Large intestine (tissue), 3 donors: ENCODE results near the gene CCDC102A. TPM values are rescaled to one million over a fixed set of nuclear protein-coding genes. Genes with fewer than 3 reads are reported as not detected.

Source experiments
- DNase-seq, 2 donors: peaks; one replicate each; pipeline versions ENCODE4 v3.0.0 to v3.0.0-alpha.2; 2013
- H3K27ac ChIP-seq: one replicate; pipeline ENCODE4 v1.5.1; 2013; ENCODE audit warnings: low read length
- H3K27me3 ChIP-seq: 2 replicates; pipeline ENCODE4 v1.6.1; 2013; ENCODE audit warnings: low read length; ENCODE audit not compliant: control insufficient read depth, insufficient read depth
- H3K36me3 ChIP-seq: 2 replicates; pipeline ENCODE4 v1.6.1; 2013; ENCODE audit warnings: low read length; ENCODE audit not compliant: control insufficient read depth, insufficient read depth
- H3K4me1 ChIP-seq: one replicate; pipeline ENCODE4 v1.6.1; 2013; ENCODE audit warnings: low read length; ENCODE audit not compliant: control insufficient read depth, insufficient read depth
- H3K4me3 ChIP-seq: one replicate; pipeline ENCODE4 v1.5.1; 2013; ENCODE audit warnings: low read length
- H3K9me3 ChIP-seq: one replicate; pipeline ENCODE4 v1.6.1; 2013; ENCODE audit warnings: mild to moderate bottlenecking, low read depth, low read length, moderate library complexity; ENCODE audit not compliant: control insufficient read depth
- WGBS: methylation state at CpG from one replicate; pipeline ENCODE4 v1.1.5; 2013; ENCODE audit warnings: low lambda C conversion rate; ENCODE audit not compliant: insufficient coverage; 5-methylcytosine and 5-hydroxymethylcytosine counted together
- polyA plus RNA-seq: library from polyadenylated mRNA; unstranded; fragments of 120-200 nt; gene quantifications from one replicate; pipeline ENCODE4 v1.2.1, GENCODE V29; 2013

CCDC102A gene
- polyA plus RNA-seq, 1 donor: 5.6 TPM

- no CpG with 5 or more reads among the region's 8 CpGs for WGBS
- Histone ChIP-seq H3K27me3 (no peaks in the 10 kb centered on the region), H3K27ac (no peak overlapping the region)
Measured at GRCh38 chr16:57537194-57537505, 779 bp upstream of the CCDC102A start.

GRCh38 chr16:57535680-57536305 is 578 bp downstream of the CCDC102A start:
- Histone ChIP-seq H3K27me3 (no peaks in the 10 kb centered on the region), H3K4me1 (no peaks in the 10 kb centered on the region), H3K4me3 (peak overlapping the region; percentile 69), H3K36me3 (peaks cover 2% of the 10 kb centered on the region), H3K9me3 (no peaks in the 10 kb centered on the region), H3K27ac (peak overlapping the region; percentile 15)
- peak; percentile 88 for DNase-seq
- WGBS: no CpG with 5 or more reads among the region's 50 CpGs

More at GRCh38 chr16:57537194-57537505, 779 bp upstream of the CCDC102A start:
- Histone ChIP-seq H3K9me3 (no peaks in the 10 kb centered on the region), H3K36me3 (peaks cover 2% of the 10 kb centered on the region), H3K4me3 (peak overlapping the region; percentile 46), H3K4me1 (no peaks in the 10 kb centered on the region)
- DNase-seq: no peak

- H3K27ac ChIP-seq: no peak overlapping the region
Measured at GRCh38 chr16:57534881-57535658, 1.3 kb downstream of the CCDC102A start.

DNA sequence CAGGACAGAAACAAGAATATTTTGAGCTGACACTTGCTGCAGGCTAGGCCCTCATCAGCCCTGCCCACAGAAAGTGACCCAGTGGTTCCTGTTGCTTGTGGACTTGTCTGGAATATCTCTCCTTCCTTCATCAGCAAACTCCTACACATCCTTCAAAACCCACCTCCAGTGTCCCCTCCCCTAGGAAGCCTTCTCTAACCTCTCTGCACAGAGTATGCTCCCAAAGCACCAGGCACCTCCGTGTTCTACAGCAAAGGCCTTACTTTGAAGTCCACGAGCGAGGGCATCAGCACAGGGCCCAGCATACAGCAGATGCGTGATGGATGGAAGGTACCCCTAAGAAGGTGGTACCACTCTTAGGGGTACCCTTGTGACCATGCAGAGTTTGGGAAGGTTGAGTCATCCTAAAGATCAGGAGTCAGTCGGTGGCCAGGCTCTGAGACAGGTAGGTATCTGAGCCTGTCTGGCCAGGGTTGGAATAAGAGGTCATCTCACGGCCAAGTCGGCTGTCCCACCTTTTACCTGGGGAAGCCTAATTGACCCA is 2.0 kb downstream of the CCDC102A start:
- H3K4me1 ChIP-seq: peaks cover 6% of the 10 kb centered on the region
- H3K27me3 ChIP-seq: no peaks in the 10 kb centered on the region
- WGBS: no CpG with 5 or more reads among the region's 7 CpGs
- H3K27ac ChIP-seq: no peak overlapping the region
- H3K4me3 ChIP-seq: no peak overlapping the region
- peaks cover 2% of the 10 kb centered on the region for H3K36me3 ChIP-seq
- no peaks in the 10 kb centered on the region for H3K9me3 ChIP-seq
- DNase-seq: no peak

More at GRCh38 chr16:57534881-57535658, 1.3 kb downstream of the CCDC102A start:
- Histone ChIP-seq H3K36me3 (peaks cover 2% of the 10 kb centered on the region), H3K4me3 (peak overlapping the region; percentile 69), H3K9me3 (no peaks in the 10 kb centered on the region), H3K4me1 (peaks cover 4% of the 10 kb centered on the region), H3K27me3 (no peaks in the 10 kb centered on the region)
- no CpG with 5 or more reads among the region's 13 CpGs for whole genome bisulfite sequencing
- DNase-seq: no peak

GRCh38 chr16:57533431-57534336 is 2.7 kb downstream of the CCDC102A start:
- no peak for DNase-seq
- Histone ChIP-seq H3K4me1 (peaks cover 10% of the 10 kb centered on the region), H3K4me3 (no peak overlapping the region), H3K9me3 (no peaks in the 10 kb centered on the region), H3K27me3 (no peaks in the 10 kb centered on the region), H3K27ac (no peak overlapping the region), H3K36me3 (peaks cover 2% of the 10 kb centered on the region)
- WGBS: no CpG with 5 or more reads among the region's 19 CpGs

GRCh38 chr16:57532266-57532625 is 4.1 kb downstream of the CCDC102A start:
- Histone ChIP-seq H3K27ac (no peak overlapping the region), H3K4me1 (peaks cover 16% of the 10 kb centered on the region), H3K36me3 (peaks cover 2% of the 10 kb centered on the region), H3K4me3 (no peak overlapping the region), H3K27me3 (no peaks in the 10 kb centered on the region), H3K9me3 (no peaks in the 10 kb centered on the region)
- no CpG with 5 or more reads among the region's 7 CpGs for WGBS
- no peak for DNase-seq

DNA sequence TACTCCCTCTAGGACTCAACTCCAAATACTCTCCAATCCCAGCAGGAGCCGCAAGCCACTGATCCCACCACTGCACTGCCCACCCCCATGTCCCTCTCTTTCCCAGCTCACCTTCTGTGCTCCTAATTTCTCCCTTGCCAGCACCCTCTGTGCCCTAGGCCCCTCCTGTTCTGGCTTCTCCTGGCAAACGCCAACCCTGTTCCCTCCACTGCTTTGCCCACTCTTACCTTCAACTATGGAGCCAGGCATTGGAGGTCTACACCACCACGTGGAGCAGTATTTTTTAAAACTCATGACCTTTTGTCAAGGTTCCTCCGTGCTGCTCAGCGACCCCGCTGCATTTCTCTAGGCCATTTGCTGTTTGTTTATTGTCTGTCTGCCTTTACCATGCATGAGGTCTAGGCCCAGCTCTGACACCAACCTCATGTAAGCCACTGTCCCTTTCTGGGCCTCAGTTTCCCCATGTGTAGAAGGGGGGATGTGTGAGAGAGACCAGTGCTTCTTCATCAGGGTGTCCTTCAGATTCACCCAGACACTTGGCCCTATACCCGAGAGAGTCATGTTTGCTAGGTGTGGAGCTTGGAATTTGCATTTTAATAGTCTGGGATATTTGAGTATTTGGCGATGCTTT is 4.6 kb downstream of the CCDC102A start:
- Histone ChIP-seq H3K4me1 (peaks cover 16% of the 10 kb centered on the region), H3K36me3 (peaks cover 2% of the 10 kb centered on the region), H3K4me3 (no peak overlapping the region), H3K27ac (no peak overlapping the region), H3K27me3 (no peaks in the 10 kb centered on the region), H3K9me3 (no peaks in the 10 kb centered on the region)
- DNase-seq: no peak
- WGBS: 93% methylated on average over 3 of the region's 8 CpGs

DNA sequence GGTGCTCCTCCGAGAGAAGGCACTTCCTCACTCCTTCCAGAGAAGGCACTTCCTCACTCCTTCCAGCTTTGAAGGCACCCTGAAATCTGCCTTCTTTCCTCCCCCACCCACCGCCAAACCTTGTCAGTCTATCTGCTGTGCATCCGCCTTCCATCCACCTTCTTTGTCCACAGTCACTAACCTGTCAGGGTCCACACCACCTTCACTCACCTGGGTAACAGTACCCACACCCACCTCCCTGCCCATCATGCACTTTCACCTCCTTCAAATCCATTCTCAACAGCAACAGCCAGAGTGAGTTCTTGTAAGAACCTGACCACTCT is 5.2 kb downstream of the CCDC102A start:
- DNase-seq: no peak
- WGBS: 100% methylated on average over 1 of the region's 3 CpGs
- peaks cover 2% of the 10 kb centered on the region for H3K36me3 ChIP-seq
- no peaks in the 10 kb centered on the region for H3K27me3 ChIP-seq
- no peaks in the 10 kb centered on the region for H3K9me3 ChIP-seq
- H3K4me1 ChIP-seq: peaks cover 16% of the 10 kb centered on the region
- H3K4me3 ChIP-seq: no peak overlapping the region
- H3K27ac ChIP-seq: no peak overlapping the region

GRCh38 chr16:57530522-57531252 is 5.7 kb downstream of the CCDC102A start:
- H3K36me3 ChIP-seq: peaks cover 2% of the 10 kb centered on the region
- H3K27me3 ChIP-seq: no peaks in the 10 kb centered on the region
- H3K27ac ChIP-seq: no peak overlapping the region
- peaks cover 16% of the 10 kb centered on the region for H3K4me1 ChIP-seq
- H3K4me3 ChIP-seq: no peak overlapping the region
- no peaks in the 10 kb centered on the region for H3K9me3 ChIP-seq
- DNase-seq: no peak
- WGBS: 40% methylated on average over 1 of the region's 22 CpGs
